Testis (tissue), 3 donors: ENCODE results near the gene MS4A10. TPM values are rescaled to one million over a fixed set of nuclear protein-coding genes. Genes with fewer than 3 reads are reported as not detected.

ENCODE experiments used
- DNase-seq: peaks from one replicate; pipeline ENCODE4 v3.0.0-alpha.2; 2019
- H3K27ac ChIP-seq, 2 donors: fragments of 200-600 bp; sonication (generic); one replicate each; pipeline ENCODE4 v1.5.1; 2019
- H3K27me3 ChIP-seq: fragments of 200-600 bp; sonication (generic); one replicate; pipeline ENCODE4 v1.5.1; 2019
- H3K36me3 ChIP-seq: fragments of 200-600 bp; sonication (generic); one replicate; pipeline ENCODE4 v1.5.1; 2017; ENCODE audit warnings: low read depth; ENCODE audit errors: missing control alignments
- H3K4me1 ChIP-seq: fragments of 200-600 bp; sonication (generic); one replicate; pipeline ENCODE4 v1.5.1; 2019
- H3K4me3 ChIP-seq, 2 donors: fragments of 200-600 bp; sonication (generic); one replicate each; pipeline ENCODE4 v1.5.1; 2017 to 2019
- H3K9me3 ChIP-seq: fragments of 200-600 bp; sonication (generic); one replicate; pipeline ENCODE4 v1.5.1; 2017
- CTCF ChIP-seq, 3 experiments: fragments of 450-650 bp in 2 of 3; fragments of 200-600 bp in 1 of 3; sonication (generic) in 1 of 3; IDR thresholded peaks; one replicate each; pipeline ENCODE4 v1.5.1; 2016 to 2019; ENCODE audit warnings: antibody characterized with exemption in 3 of 3, mild to moderate bottlenecking in 2 of 3, moderate library complexity in 1 of 3
- POLR2A ChIP-seq: fragments of 450-650 bp; IDR thresholded peaks from one replicate; pipeline ENCODE4 v1.6.1; 2017; ENCODE audit warnings: antibody characterized with exemption, mild to moderate bottlenecking, moderate library complexity
- WGBS, 2 donors: methylation state at CpG; one replicate each; pipeline ENCODE4 v1.1.5; 2018; 5-methylcytosine and 5-hydroxymethylcytosine counted together
- intact Hi-C: fragments of 100-400 bp; cut with DNase I; formaldehyde crosslinking; loops from one replicate; pipeline ENCODE4 v1.15.1; 2023; ENCODE audit warnings: low total_unique reads
- polyA plus RNA-seq: library from polyadenylated mRNA; stranded (reverse); fragments of 350-450 nt; fragmentation: Illumina TruSeq; extraction: RNeasy Lipid Tissue Mini Kit (QIAGEN cat#74804); gene quantifications from one replicate; pipeline ENCODE4 v1.2.3, GENCODE V29; 2014; ENCODE audit warnings: low read depth, low replicate concordance; ENCODE audit not compliant: insufficient read depth
- total RNA-seq, 2 donors: library from RNA; depleted of rRNA; stranded (reverse); fragments of >200 nt; gene quantifications; one replicate each; pipeline ENCODE4 v1.2.3, GENCODE V29; 2016

The MS4A10 gene
- total and polyA plus RNA-seq, 3 donors from 2014 or later = 0.25 TPM; not detected in 2

GRCh38 chr11:60780774-60781173 lies 4.4 kb upstream of the MS4A10 start:
- no peak for TF ChIP-seq POLR2A
- TF ChIP-seq CTCF (IDR thresholded peaks at IDR 0.05) = no peak
- Histone ChIP-seq H3K27ac (no peak overlapping the region), H3K9me3 (no peaks in the 10 kb centered on the region), H3K27me3 (no peaks in the 10 kb centered on the region), H3K36me3 (no peaks in the 10 kb centered on the region), H3K4me1 (peaks cover 5% of the 10 kb centered on the region), H3K4me3 (no peak overlapping the region)
- intact Hi-C loops = no loop called here
- DNase-seq = no peak

- H3K36me3 ChIP-seq = no peaks in the 10 kb centered on the region
- no peak overlapping the region for H3K4me3 ChIP-seq
- intact Hi-C loops = no loop called here
- H3K9me3 ChIP-seq = no peaks in the 10 kb centered on the region
- 66 to 69% methylated on average over 7 of the region's 7 CpGs for WGBS, 2 donors
- no peak for DNase-seq
- peaks cover 7% of the 10 kb centered on the region for H3K4me1 ChIP-seq
- H3K27ac ChIP-seq = no peak overlapping the region
- TF ChIP-seq POLR2A (no peak), CTCF (IDR thresholded peaks at IDR 0.05) (no peak)
- H3K27me3 ChIP-seq = no peaks in the 10 kb centered on the region
Observed at GRCh38 chr11:60781286-60781980, 3.7 kb upstream of the MS4A10 start.

- Histone ChIP-seq H3K36me3 (no peaks in the 10 kb centered on the region), H3K4me1 (peaks cover 12% of the 10 kb centered on the region), H3K4me3 (no peak overlapping the region), H3K27ac (no peak overlapping the region), H3K9me3 (no peaks in the 10 kb centered on the region), H3K27me3 (no peaks in the 10 kb centered on the region)
- 92 to 98% methylated on average over 4 of the region's 4 CpGs for WGBS, 2 donors
- intact Hi-C loops = no loop called here
- TF ChIP-seq POLR2A (no peak), CTCF (IDR thresholded peaks at IDR 0.05) (no peak)
- DNase-seq = no peak
Observed at GRCh38 chr11:60781981-60782316, 3.2 kb upstream of the MS4A10 start.

GRCh38 chr11:60782393-60783140 lies 2.6 kb upstream of the MS4A10 start:
- no peak for TF ChIP-seq POLR2A
- TF ChIP-seq CTCF (IDR thresholded peaks at IDR 0.05) = no peak
- no peak overlapping the region for H3K27ac ChIP-seq
- 84 to 93% methylated on average over 12 of the region's 12 CpGs for WGBS, 2 donors
- no peaks in the 10 kb centered on the region for H3K36me3 ChIP-seq
- no peak overlapping the region for H3K4me3 ChIP-seq
- DNase-seq = no peak
- H3K9me3 ChIP-seq = no peaks in the 10 kb centered on the region
- H3K27me3 ChIP-seq = no peaks in the 10 kb centered on the region
- H3K4me1 ChIP-seq = peaks cover 17% of the 10 kb centered on the region
- intact Hi-C loops = no loop called here

- 89 to 92% methylated on average over 8 of the region's 8 CpGs for WGBS, 2 donors
- intact Hi-C loops = no loop called here
- Histone ChIP-seq H3K4me1 (peaks cover 18% of the 10 kb centered on the region), H3K27me3 (no peaks in the 10 kb centered on the region), H3K4me3 (no peak overlapping the region), H3K27ac (no peak overlapping the region), H3K36me3 (no peaks in the 10 kb centered on the region), H3K9me3 (no peaks in the 10 kb centered on the region)
- TF ChIP-seq CTCF (IDR thresholded peaks at IDR 0.05) (no peak), POLR2A (no peak)
- DNase-seq = no peak
Observed at GRCh38 chr11:60783141-60783484, 2.0 kb upstream of the MS4A10 start.
